H1 (cell line): ENCODE results near the gene PLPP4. TPM values are rescaled to one million over a fixed set of nuclear protein-coding genes. Genes with fewer than 3 reads are reported as not detected.
"Not testable (repeated sequence)": the region's sequence is repeated elsewhere in the genome, so short reads cannot be mapped to it uniquely, and the experiment has no call there.

Experiments
- CTCF ChIA-PET: fragments of 300-600 bp; sonication (Branson Sonifier 250); formaldehyde crosslinking; loops from one replicate; lab custom pipeline; 2021; ENCODE audit not compliant: partially characterized antibody; lab: Charles Lee
- POLR2A ChIA-PET: fragments of 300-600 bp; sonication (Branson Sonifier 250); formaldehyde crosslinking; loops from one replicate; lab custom pipeline; 2021; ENCODE audit warnings: inconsistent platforms; ENCODE audit not compliant: partially characterized antibody; lab: Charles Lee
- DNase-seq, 2 experiments: peaks; one replicate each; pipeline versions ENCODE4 v3.0.0 to v3.0.0-alpha.2; 2010 to 2022; ENCODE audit warnings: low spot score in 2 of 2, low read depth in 1 of 2, mixed read lengths in 1 of 2
- FAIRE-seq: peaks from 2 replicates; lab custom pipeline; 2011; peaks lifted over from hg19 to GRCh38; lab: Jason Lieb, UNC
- H2AFZ ChIP-seq: 2 replicates; pipeline ENCODE4 v1.8.1; 2012; ENCODE audit warnings: low read length, inconsistent platforms
- H2AK5ac ChIP-seq: 2 replicates; pipeline ENCODE4 v1.6.1; 2013; ENCODE audit warnings: low read depth, low read length
- H2BK120ac ChIP-seq: replicated peaks from 2 replicates; pipeline ENCODE3; 2013; ENCODE audit warnings: low read depth, low read length, inconsistent platforms
- H2BK12ac ChIP-seq: 2 replicates; pipeline ENCODE4 v1.6.1; 2013; ENCODE audit warnings: low read depth, low read length
- H2BK15ac ChIP-seq: 2 replicates; pipeline ENCODE4 v1.6.1; 2013; ENCODE audit warnings: low read length
- H2BK20ac ChIP-seq: 2 replicates; pipeline ENCODE4 v1.6.1; 2013; ENCODE audit warnings: low read length
- H2BK5ac ChIP-seq: 2 replicates; pipeline ENCODE4 v1.6.1; 2013; ENCODE audit warnings: low read depth, low read length
- H3K14ac ChIP-seq: 2 replicates; pipeline ENCODE4 v1.6.1; 2013; ENCODE audit warnings: inconsistent platforms; ENCODE audit not compliant: insufficient read length
- H3K18ac ChIP-seq: 2 replicates; pipeline ENCODE4 v1.6.1; 2013; ENCODE audit warnings: low read length; ENCODE audit errors: extremely low read depth
- H3K23ac ChIP-seq: 2 replicates; pipeline ENCODE4 v1.6.1; 2013; ENCODE audit warnings: inconsistent platforms; ENCODE audit not compliant: insufficient read length
- H3K23me2 ChIP-seq: 2 replicates; pipeline ENCODE4 v1.6.1; 2013; ENCODE audit warnings: low read depth, low read length
- H3K27ac ChIP-seq: 2 replicates; pipeline ENCODE4 v1.6.1; 2011; ENCODE audit warnings: low read depth, low read length, inconsistent platforms
- H3K27me3 ChIP-seq, 4 experiments: replicated peaks in 1 of 4; 1 replicate in 1 of 4; 2 replicates in 3 of 4; pipeline versions ENCODE4 v1.6.1 to v1.8.1; 2011 to 2013; ENCODE audit warnings: low read length in 3 of 4, mild to moderate bottlenecking in 3 of 4, inconsistent platforms in 2 of 4, mixed read lengths in 2 of 4, moderate library complexity in 1 of 4; ENCODE audit not compliant: control insufficient read depth in 3 of 4, insufficient read depth in 3 of 4; ENCODE audit errors: extremely low read depth in 1 of 4
- H3K36me3 ChIP-seq, 4 experiments: 2 replicates each; pipeline versions ENCODE4 v1.6.1 to v1.8.1; 2011 to 2013; ENCODE audit warnings: mild to moderate bottlenecking in 4 of 4, low read length in 3 of 4, moderate library complexity in 2 of 4, control low read depth in 1 of 4, inconsistent platforms in 1 of 4; ENCODE audit not compliant: insufficient read depth in 4 of 4, control insufficient read depth in 2 of 4
- H3K4ac ChIP-seq: replicated peaks from 2 replicates; pipeline ENCODE3; 2013; ENCODE audit warnings: low read length, low read depth, mixed read lengths, inconsistent platforms; ENCODE audit not compliant: insufficient read length
- H3K4me1 ChIP-seq, 4 experiments: replicated peaks in 1 of 4; 1 replicate in 1 of 4; 2 replicates in 3 of 4; pipeline versions ENCODE4 v1.6.1 to v1.8.1; 2011 to 2013; ENCODE audit warnings: low read length in 3 of 4, inconsistent platforms in 2 of 4, mixed read lengths in 1 of 4; ENCODE audit not compliant: insufficient read depth in 4 of 4, control insufficient read depth in 3 of 4
- H3K4me2 ChIP-seq, 2 experiments: 2 replicates each; pipeline versions ENCODE4 v1.6.1 to v1.8.1; 2011 to 2013; ENCODE audit warnings: low read depth in 2 of 2, low read length in 2 of 2, control low read depth in 1 of 2, inconsistent platforms in 1 of 2, mild to moderate bottlenecking in 1 of 2; ENCODE audit not compliant: insufficient read depth in 1 of 2
- H3K4me3 ChIP-seq, 4 experiments: fragments of 200-600, 300-600 bp in 1 of 4; sonication (generic), shearing (Covaris generic), sonication (Bioruptor Twin) in 1 of 4; 2 replicates each; pipeline versions ENCODE4 v1.5.1 to v1.8.1; 2011 to 2016; ENCODE audit warnings: low read length in 4 of 4, low read depth in 3 of 4, control low read depth in 2 of 4, inconsistent platforms in 2 of 4, mild to moderate bottlenecking in 2 of 4, mixed read lengths in 1 of 4, moderate library complexity in 1 of 4; ENCODE audit not compliant: insufficient read depth in 2 of 4; ENCODE audit errors: extremely low read depth in 1 of 4
- H3K56ac ChIP-seq: replicated peaks from 2 replicates; pipeline ENCODE3; 2013; ENCODE audit warnings: low read depth, mild to moderate bottlenecking, mixed read lengths, low read length, inconsistent platforms; ENCODE audit not compliant: insufficient read length
- H3K79me1 ChIP-seq: 2 replicates; pipeline ENCODE4 v1.6.1; 2013; ENCODE audit warnings: low read depth, low read length, control low read depth
- H3K79me2 ChIP-seq, 2 experiments: 2 replicates each; pipeline versions ENCODE4 v1.6.1 to v1.8.1; 2012 to 2013; ENCODE audit warnings: low read length in 2 of 2, mild to moderate bottlenecking in 2 of 2, inconsistent platforms in 1 of 2; ENCODE audit not compliant: insufficient read depth in 2 of 2, control insufficient read depth in 1 of 2
- H3K9ac ChIP-seq, 4 experiments: replicated peaks in 1 of 4; 1 replicate in 1 of 4; 2 replicates in 3 of 4; pipeline versions ENCODE4 v1.6.1 to v1.8.1; 2011 to 2013; ENCODE audit warnings: low read depth in 3 of 4, low read length in 3 of 4, control low read depth in 2 of 4, mild to moderate bottlenecking in 2 of 4, moderate library complexity in 2 of 4, inconsistent platforms in 1 of 4; ENCODE audit errors: extremely low read depth in 1 of 4
- H3K9me3 ChIP-seq, 2 experiments: 2 replicates each; pipeline versions ENCODE4 v1.6.1 to v1.8.1; 2012 to 2013; ENCODE audit warnings: mild to moderate bottlenecking in 2 of 2, moderate library complexity in 2 of 2, control low read depth in 1 of 2, inconsistent platforms in 1 of 2, low read depth in 1 of 2, low read length in 1 of 2, mixed read lengths in 1 of 2; ENCODE audit not compliant: insufficient read depth in 2 of 2
- H4K20me1 ChIP-seq, 2 experiments: replicated peaks in 1 of 2; 2 replicates each; pipeline versions ENCODE3 to v1.8.1; 2011 to 2013; ENCODE audit warnings: inconsistent platforms in 2 of 2, low read length in 2 of 2, mild to moderate bottlenecking in 1 of 2; ENCODE audit not compliant: insufficient read depth in 2 of 2, control insufficient read depth in 1 of 2
- H4K5ac ChIP-seq: 2 replicates; pipeline ENCODE4 v1.6.1; 2013; ENCODE audit warnings: low read length, low read depth, mixed read lengths, inconsistent platforms; ENCODE audit not compliant: insufficient read length
- H4K8ac ChIP-seq: 2 replicates; pipeline ENCODE4 v1.8.0; 2013; ENCODE audit warnings: mild to moderate bottlenecking, moderate library complexity, low read length, inconsistent platforms; ENCODE audit not compliant: insufficient read depth; ENCODE audit errors: extremely low read depth
- H4K91ac ChIP-seq: replicated peaks from 2 replicates; pipeline ENCODE3; 2013; ENCODE audit warnings: low read length, mixed read lengths, inconsistent platforms; ENCODE audit not compliant: insufficient read length
- SUZ12 ChIP-seq: fragments of 200-600 bp; sonication (generic); IDR thresholded peaks from 2 replicates; pipeline ENCODE4 v1.6.1; 2012; ENCODE audit warnings: mild to moderate bottlenecking, inconsistent platforms, low read length, moderate library complexity, mixed read lengths
- WGBS, 2 experiments: shearing (Covaris generic) in 1 of 2; methylation state at CpG; one replicate each; pipeline versions ENCODE4 v1.1.6 to v1.1.7; 2013 to 2015; ENCODE audit warnings: low lambda C conversion rate in 2 of 2, mixed read lengths in 2 of 2, inconsistent platforms in 1 of 2, low coverage in 1 of 2, missing lambda C conversion rate in 1 of 2; ENCODE audit not compliant: insufficient replicate concordance in 2 of 2, insufficient coverage in 1 of 2, insufficient read length in 1 of 2; ENCODE audit errors: extremely low coverage in 1 of 2, missing lambda C conversion rate in 1 of 2; 5-methylcytosine and 5-hydroxymethylcytosine counted together
- polyA plus RNA-seq, 7 experiments: library from polyadenylated mRNA; depleted of rRNA in 3 of 7; stranded (reverse) in 5 of 7; unstranded in 2 of 7; fragments of >200 nt in 5 of 7; fragments of 200-250 nt in 2 of 7; gene quantifications; 1 replicate in 5 of 7; 2 replicates in 1 of 7; 4 replicates in 1 of 7; pipeline versions ENCODE4 v1.2.1 to v1.2.3, GENCODE V29; 2011 to 2013; ENCODE audit warnings: missing spikeins in 2 of 7, mixed read lengths in 2 of 7
- total RNA-seq: library from RNA; stranded (reverse); fragmentation: NEBNext Ultra II Directional; extraction: Animal tissue kit (Norgen Biotek cat#: 25700); gene quantifications from 2 replicates; pipeline ENCODE4 v1.2.1, GENCODE V29; 2021

The PLPP4 gene
- total and polyA plus RNA-seq, 2 of the 8 experiments (the other 6 are each of a cell fraction or from before 2014, with no cell fraction given) = 0.30 TPM; not detected in 1

GRCh38 chr10:120503689-120504088 is 46.7 kb downstream of the PLPP4 start (continued):
- no peak for TF ChIP-seq SUZ12

- H2BK20ac ChIP-seq, H2BK15ac ChIP-seq, H3K9ac ChIP-seq, H3K27ac ChIP-seq, H2BK120ac ChIP-seq, H2AK5ac ChIP-seq, H3K27me3 ChIP-seq, H3K79me2 ChIP-seq, H2BK5ac ChIP-seq, H3K4me2 ChIP-seq, H2AFZ ChIP-seq, H3K9me3 ChIP-seq, H3K23ac ChIP-seq, H3K36me3 ChIP-seq, H3K14ac ChIP-seq, DNase-seq, H3K18ac ChIP-seq, H3K4me1 ChIP-seq, H4K5ac ChIP-seq, H4K8ac ChIP-seq, POLR2A ChIA-PET, H3K56ac ChIP-seq, H3K79me1 ChIP-seq, H4K20me1 ChIP-seq, H2BK12ac ChIP-seq, H3K4me3 ChIP-seq, H3K23me2 ChIP-seq, FAIRE-seq, H4K91ac ChIP-seq, H3K4ac ChIP-seq: not testable (repeated sequence)
- 93% methylated on average over 4 of the region's 4 CpGs; no CpG with 5 or more reads in 1 of the 2 experiments for WGBS, 2 experiments
- CTCF ChIA-PET = interaction anchor here (1.5 kb wide), 1 partner anchor 232 kb away, joined by 4 read pairs; no protein-coding TSS in a partner anchor
These were observed 47.2 kb downstream of the PLPP4 start for GRCh38 chr10:120504227-120504626.
